HUES6 (cell line): ENCODE data around the gene KCP.

Experiments used
- H3K27ac ChIP-seq: 2 replicates; pipeline ENCODE4 v1.7.0; 2013; ENCODE audit warnings: low read depth, mild to moderate bottlenecking, low read length, inconsistent platforms
- H3K27me3 ChIP-seq: 2 replicates; pipeline ENCODE4 v1.6.1; 2013; ENCODE audit warnings: low read length; ENCODE audit not compliant: control insufficient read depth, insufficient read depth
- H3K36me3 ChIP-seq: 2 replicates; pipeline ENCODE4 v1.6.1; 2013; ENCODE audit warnings: low read length; ENCODE audit not compliant: control insufficient read depth, insufficient read depth
- H3K4me1 ChIP-seq: 2 replicates; pipeline ENCODE4 v1.6.1; 2013; ENCODE audit warnings: low read length; ENCODE audit not compliant: control insufficient read depth, insufficient read depth
- H3K4me3 ChIP-seq: 2 replicates; pipeline ENCODE4 v1.5.1; 2013; ENCODE audit warnings: low read depth, low read length
- H3K9ac ChIP-seq: one replicate; pipeline ENCODE4 v1.6.1; 2013; ENCODE audit warnings: mild to moderate bottlenecking, low read length
- H3K9me3 ChIP-seq: 2 replicates; pipeline ENCODE4 v1.6.1; 2013; ENCODE audit warnings: low read depth, low read length; ENCODE audit not compliant: control insufficient read depth, insufficient read depth

Gene KCP

DNA sequence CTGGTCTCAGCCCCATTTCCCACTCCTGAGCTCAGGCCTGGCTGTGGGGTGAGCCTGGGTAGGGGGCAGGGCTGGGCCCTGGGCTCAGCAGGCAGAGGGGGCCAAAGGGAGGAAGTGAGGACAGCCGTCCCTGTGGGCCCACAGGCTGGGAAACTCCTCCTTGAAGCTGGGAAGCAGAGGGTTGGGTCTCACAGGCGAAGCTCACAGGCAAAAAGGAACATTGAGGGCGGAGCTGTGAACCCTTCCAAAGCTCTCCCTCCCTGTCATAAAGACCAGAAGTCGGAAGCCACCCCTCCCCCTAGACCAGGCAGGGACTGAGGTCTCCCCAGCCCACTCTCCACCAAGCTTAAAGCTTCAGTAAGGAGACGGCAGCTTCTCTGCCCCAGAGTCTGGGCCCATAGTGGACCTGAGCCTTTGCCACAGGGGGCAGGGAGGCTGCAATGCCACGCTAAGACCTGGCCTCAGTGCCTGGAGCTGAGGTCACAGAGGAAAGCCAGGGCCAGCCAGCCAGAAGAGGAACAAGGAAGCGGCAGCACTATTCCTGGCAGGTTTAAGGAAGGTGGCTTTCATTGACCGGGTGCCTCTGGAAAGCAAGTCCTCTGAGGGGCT, 1.0 kb upstream of the KCP start:
- H3K9ac ChIP-seq: peak overlapping the region; percentile 51
- peaks cover 32% of the 10 kb centered on the region for H3K4me1 ChIP-seq
- peaks cover 39% of the 10 kb centered on the region; the same call in 1 of the 2 replicates for H3K27me3 ChIP-seq
- H3K27ac ChIP-seq: peak overlapping the region; percentile 55; the same call in 1 of the 2 replicates
- H3K4me3 ChIP-seq: peak overlapping the region; percentile 65; the same call in 1 of the 2 replicates
- no peaks in the 10 kb centered on the region; the same call in 1 of the 2 replicates for H3K36me3 ChIP-seq
- no peaks in the 10 kb centered on the region for H3K9me3 ChIP-seq

- Histone ChIP-seq H3K27ac (peak overlapping the region; percentile 73; the same call in 1 of the 2 replicates), H3K36me3 (no peaks in the 10 kb centered on the region; the same call in 1 of the 2 replicates), H3K4me1 (peaks cover 32% of the 10 kb centered on the region), H3K4me3 (peak overlapping the region; percentile 65), H3K9ac (peak overlapping the region; percentile 58), H3K27me3 (peaks cover 26% of the 10 kb centered on the region; the same call in 1 of the 2 replicates), H3K9me3 (no peaks in the 10 kb centered on the region)
These were observed 612 bp downstream of the KCP start for GRCh38 chr7:128909625-128910568.

DNA sequence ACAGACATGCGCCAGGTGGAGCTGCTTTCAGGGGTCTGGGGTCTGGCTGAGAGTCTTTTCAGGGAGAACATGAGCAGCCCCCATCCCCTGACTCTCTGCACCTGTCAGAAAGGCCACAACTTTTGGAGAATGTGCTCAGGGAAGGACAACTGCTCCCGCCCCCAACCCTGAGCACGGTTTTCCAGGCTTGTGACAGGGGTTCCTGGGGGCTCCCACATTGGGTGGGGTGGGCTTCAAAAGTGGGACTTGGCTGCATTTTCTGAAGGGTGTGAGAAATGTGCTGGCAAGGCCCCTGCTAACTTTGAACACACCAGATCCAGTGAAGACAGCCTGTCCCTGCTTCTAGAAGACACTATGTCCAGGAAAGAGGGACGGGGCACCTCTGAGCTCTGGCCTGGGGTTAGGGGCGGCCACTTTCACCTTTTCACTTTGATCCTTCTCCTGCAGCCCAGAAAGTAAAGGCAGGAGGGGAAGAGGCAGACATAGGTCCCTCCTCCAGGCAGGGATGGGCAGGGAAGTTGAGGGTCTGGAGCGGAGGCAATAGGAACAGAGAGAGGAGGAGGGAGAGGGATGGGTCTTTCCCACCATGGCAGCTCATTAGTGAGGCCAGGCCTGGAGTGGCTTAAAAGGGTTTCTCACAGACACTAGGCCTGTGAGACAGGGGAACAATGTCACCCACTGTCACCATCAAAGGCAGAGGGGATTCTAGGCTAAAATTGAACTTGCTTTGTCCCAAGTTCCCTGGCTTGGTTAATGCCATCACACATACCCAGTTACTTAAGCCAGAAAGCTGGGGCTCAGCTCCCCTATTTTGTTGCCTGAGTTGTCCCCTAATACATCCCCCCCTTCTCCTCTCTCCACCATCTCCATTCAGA, 1.5 kb downstream of the KCP start:
- Histone ChIP-seq H3K4me3 (peak overlapping the region; percentile 65), H3K27ac (no peak overlapping the region), H3K9me3 (no peaks in the 10 kb centered on the region), H3K4me1 (peaks cover 23% of the 10 kb centered on the region), H3K9ac (peak overlapping the region; percentile 58), H3K36me3 (no peaks in the 10 kb centered on the region; the same call in 1 of the 2 replicates), H3K27me3 (peaks cover 19% of the 10 kb centered on the region; the same call in 1 of the 2 replicates)

DNA sequence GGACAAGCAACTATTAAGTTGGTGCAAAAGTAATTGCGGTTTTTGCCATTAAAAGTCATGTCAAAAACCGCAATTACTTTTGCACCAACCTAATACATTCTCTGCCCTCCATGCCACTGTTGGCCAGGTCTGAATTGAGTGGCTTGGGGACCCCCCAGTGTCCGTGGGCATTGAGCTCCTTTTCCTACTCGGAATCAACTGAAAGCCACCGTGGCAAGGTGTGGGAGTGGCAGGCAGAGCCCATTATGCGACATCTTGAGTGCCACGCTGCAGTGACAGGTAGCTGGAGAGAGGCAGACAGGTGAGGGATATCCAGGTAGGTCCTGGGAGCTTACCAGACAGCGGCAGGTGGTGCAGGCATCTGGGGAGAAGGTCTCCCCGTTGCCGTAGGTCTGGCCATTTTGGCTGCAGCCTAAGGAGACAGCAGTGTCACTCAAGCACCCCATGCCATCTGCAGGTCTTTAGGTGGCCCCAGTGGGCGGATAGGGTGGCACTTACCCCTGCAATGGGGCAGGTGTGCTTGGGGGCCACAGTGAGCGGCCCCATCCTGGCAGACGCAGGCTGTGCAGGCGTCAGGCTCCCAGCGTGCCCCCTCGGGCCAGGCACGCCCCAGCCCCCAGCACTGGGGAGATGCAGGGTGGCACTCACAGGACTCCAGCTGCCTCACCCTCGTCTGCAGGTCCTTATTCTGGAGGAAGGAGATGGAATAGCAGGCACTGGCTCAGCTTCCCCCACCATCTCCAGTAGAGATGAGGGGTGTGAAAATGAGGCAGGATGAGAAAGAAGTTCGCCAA, 3.5 kb downstream of the KCP start:
- peaks cover 16% of the 10 kb centered on the region; the same call in 1 of the 2 replicates for H3K27me3 ChIP-seq
- no peaks in the 10 kb centered on the region for H3K9me3 ChIP-seq
- H3K4me1 ChIP-seq: peaks cover 20% of the 10 kb centered on the region
- peaks cover 3% of the 10 kb centered on the region; the same call in 1 of the 2 replicates for H3K36me3 ChIP-seq
- H3K4me3 ChIP-seq: no peak overlapping the region
- H3K27ac ChIP-seq: no peak overlapping the region
- no peak overlapping the region for H3K9ac ChIP-seq

DNA sequence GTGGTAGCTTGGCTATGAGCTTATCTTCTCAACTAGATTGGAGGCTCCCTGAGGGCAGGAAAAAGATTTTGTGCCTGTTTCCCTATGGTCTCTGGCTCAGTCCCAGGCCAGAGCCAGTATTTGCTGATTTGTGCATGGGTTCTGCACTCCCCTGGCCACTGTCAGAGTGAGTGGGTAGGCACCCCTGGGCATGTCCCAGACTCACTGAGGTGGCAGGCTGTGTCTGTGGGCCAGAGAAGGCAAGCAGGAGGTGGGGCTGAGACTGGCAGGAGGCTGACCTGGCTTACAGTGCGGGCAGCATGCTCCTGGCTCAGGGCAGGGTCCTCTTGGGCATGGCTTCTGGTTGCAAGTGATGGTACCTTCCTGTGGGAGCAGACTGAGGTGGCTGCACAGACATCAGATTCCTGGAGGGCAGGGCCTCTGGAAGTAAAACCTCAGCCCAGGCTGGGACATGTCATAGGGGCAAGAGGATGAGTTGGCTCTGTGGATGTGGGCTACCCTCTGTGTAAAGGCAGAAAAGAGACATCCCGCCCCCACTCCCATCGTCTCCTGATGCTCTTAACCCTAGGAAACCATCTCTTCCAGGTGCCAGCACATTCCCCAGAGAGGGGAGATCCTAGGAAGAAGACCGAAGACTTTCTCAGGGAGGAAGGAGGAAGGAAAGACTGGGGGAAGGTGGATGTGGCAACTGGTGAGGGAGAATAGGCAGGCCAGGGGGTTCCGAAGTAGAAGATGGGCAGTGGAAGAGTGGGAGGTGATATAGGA, 4.3 kb downstream of the KCP start:
- Histone ChIP-seq H3K4me3 (no peak overlapping the region), H3K27ac (no peak overlapping the region), H3K4me1 (peaks cover 13% of the 10 kb centered on the region)

GRCh38 chr7:128904381-128905197, 5.9 kb downstream of the KCP start:
- Histone ChIP-seq H3K27ac (no peak overlapping the region), H3K27me3 (peaks cover 4% of the 10 kb centered on the region; the same call in 1 of the 2 replicates), H3K4me1 (peaks cover 9% of the 10 kb centered on the region; the same call in 1 of the 2 replicates), H3K9ac (no peak overlapping the region), H3K4me3 (no peak overlapping the region), H3K9me3 (peaks cover 8% of the 10 kb centered on the region), H3K36me3 (peaks cover 7% of the 10 kb centered on the region; the same call in 1 of the 2 replicates)

More for the DNA sequence above, 4.3 kb downstream of the KCP start:
- Histone ChIP-seq H3K9me3 (no peaks in the 10 kb centered on the region), H3K36me3 (peaks cover 3% of the 10 kb centered on the region; the same call in 1 of the 2 replicates), H3K27me3 (peaks cover 16% of the 10 kb centered on the region; the same call in 1 of the 2 replicates), H3K9ac (no peak overlapping the region)

DNA sequence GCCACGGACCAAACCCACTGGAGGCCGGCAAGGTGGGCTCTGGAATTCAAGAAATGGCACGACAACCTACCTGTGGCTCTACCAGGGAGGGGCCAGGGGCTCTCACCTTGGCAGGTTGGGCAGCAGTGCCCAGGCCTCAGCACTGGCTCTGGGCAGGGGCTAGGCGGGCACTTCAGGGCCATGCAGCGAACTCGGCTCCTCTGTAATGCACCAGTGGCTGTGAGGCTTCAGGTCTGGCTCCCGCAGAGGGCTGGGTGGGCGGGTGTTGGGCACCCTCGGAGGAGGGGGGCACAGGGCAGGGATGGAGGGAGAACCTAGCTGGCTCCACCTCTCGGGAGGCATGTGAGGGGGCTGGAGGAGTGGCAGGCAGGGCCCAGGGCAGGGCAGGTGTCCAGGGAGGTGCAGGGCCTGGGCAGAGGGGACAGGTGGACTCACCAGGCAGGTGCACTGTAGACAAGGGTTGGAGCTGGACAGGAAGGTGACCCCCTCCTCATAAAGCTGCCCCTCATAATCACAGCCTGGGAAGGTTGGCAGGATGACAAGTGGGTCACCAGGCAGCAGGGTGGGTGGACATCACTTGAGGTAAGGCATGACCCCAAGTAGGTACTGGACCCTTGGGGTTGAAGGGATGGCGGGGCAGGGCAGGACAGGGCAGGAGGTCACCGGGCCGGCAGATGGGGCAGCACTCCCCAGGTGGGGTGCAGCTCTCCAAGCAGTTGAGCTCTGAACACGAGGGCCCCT, 6.7 kb downstream of the KCP start:
- Histone ChIP-seq H3K9me3 (peaks cover 13% of the 10 kb centered on the region), H3K27me3 (no peaks in the 10 kb centered on the region), H3K36me3 (peaks cover 11% of the 10 kb centered on the region; the same call in 1 of the 2 replicates), H3K4me3 (no peak overlapping the region), H3K9ac (no peak overlapping the region), H3K27ac (no peak overlapping the region), H3K4me1 (peaks cover 3% of the 10 kb centered on the region; the same call in 1 of the 2 replicates)

DNA sequence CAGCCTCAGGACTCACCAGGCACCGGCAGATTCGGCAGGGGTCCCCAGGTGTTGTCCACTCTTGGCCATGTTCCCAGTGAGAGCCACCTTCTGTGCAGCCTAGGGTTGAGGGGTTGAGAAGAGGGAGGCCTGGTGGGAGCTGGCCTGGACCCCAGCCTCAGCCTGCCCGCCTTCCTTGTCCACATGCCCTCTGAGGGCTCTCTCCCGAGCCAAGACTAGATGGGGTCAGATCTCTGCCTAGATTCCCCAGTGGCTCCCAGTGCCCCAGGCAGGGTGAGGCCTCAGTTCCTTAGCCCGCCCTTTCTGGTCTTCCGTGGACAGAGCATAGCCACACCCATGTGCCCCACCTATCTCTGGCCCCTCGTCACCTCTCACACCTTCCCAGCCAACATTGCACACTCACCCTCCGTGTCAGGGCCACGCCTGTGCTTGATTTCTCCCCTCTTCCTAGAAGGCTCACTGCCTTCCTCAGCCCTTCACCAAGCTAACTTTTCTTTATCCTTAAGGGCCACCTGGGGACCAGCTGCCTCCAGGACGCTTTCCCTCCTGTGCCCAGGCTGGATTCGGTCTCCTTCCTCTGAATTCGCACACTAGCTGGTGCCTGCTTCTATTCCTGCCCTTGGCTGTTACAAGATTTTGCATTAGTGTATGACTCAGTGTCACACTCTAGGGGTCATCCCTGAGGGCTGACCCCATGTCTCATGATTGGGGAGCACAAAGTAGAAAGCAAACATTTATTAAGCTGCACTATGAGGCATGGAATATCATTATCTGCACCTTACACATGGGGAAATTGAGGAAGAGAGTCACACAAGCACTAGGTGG, 7.5 kb downstream of the KCP start:
- no peak overlapping the region for H3K27ac ChIP-seq
- peaks cover 15% of the 10 kb centered on the region; the same call in 1 of the 2 replicates for H3K36me3 ChIP-seq
- H3K4me3 ChIP-seq: no peak overlapping the region
- peaks cover 3% of the 10 kb centered on the region; the same call in 1 of the 2 replicates for H3K4me1 ChIP-seq
- no peak overlapping the region for H3K9ac ChIP-seq
- no peaks in the 10 kb centered on the region for H3K27me3 ChIP-seq
- H3K9me3 ChIP-seq: peaks cover 17% of the 10 kb centered on the region
